ENCODE measurements around the gene EDN1.

EDN1 gene

DNA sequence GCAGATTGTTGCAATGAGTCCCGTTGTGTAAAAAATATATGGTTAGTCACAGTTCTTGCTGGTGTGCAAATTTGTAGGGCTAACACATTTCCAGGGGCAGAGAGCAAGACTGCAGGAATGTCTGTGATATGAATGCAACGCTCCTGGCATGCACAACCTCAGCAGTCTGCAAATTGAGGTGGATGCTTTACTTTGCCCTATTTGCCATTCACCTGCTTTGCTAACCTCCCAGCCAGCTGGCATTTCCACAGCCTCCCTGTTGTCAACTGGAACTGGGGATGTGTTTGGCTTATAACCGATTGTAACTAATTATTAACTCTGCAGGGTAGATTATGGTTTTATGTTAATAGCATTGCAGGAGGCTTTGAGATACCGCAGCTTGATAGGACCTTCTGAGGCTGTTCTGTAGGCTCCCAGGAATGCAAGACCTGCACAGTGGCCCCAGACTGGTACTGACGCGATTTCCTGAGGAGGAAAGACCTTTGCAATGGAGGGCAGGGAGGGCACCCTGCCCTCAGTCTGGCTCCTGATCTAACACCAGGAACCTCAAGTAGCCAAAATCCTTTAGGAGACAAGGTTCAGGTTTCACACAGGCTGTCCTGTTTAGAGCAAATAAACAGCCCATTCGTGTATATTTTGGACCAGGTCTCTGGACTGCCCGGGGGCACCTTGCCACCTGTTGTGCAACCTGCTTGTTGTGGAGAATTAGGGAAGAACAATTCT lies 53.4 kb downstream of the EDN1 start:
- TF ChIP-seq POLR2A (IDR thresholded peaks at IDR 0.05; ENCODE audit: extremely low read depth, insufficient read length), result no peak
- TF ChIP-seq, protein P1, sequence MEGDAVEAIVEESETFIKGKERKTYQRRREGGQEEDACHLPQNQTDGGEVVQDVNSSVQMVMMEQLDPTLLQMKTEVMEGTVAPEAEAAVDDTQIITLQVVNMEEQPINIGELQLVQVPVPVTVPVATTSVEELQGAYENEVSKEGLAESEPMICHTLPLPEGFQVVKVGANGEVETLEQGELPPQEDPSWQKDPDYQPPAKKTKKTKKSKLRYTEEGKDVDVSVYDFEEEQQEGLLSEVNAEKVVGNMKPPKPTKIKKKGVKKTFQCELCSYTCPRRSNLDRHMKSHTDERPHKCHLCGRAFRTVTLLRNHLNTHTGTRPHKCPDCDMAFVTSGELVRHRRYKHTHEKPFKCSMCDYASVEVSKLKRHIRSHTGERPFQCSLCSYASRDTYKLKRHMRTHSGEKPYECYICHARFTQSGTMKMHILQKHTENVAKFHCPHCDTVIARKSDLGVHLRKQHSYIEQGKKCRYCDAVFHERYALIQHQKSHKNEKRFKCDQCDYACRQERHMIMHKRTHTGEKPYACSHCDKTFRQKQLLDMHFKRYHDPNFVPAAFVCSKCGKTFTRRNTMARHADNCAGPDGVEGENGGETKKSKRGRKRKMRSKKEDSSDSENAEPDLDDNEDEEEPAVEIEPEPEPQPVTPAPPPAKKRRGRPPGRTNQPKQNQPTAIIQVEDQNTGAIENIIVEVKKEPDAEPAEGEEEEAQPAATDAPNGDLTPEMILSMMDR (IDR thresholded peaks at IDR 0.05; ENCODE audit: low read depth, low read length), result no peak
- TF ChIP-seq, protein P2, sequence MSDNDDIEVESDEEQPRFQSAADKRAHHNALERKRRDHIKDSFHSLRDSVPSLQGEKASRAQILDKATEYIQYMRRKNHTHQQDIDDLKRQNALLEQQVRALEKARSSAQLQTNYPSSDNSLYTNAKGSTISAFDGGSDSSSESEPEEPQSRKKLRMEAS (IDR thresholded peaks at IDR 0.05; ENCODE audit: low read depth, low read length), result no peak
- TF ChIP-seq MYC (IDR thresholded peaks at IDR 0.05; ENCODE audit: low read depth, low read length), result no peak
- H3K4me3 ChIP-seq (ENCODE audit: low read depth, low read length), result no peak overlapping the region
- no peak for DNase-seq (ENCODE audit: low read depth)

DNA sequence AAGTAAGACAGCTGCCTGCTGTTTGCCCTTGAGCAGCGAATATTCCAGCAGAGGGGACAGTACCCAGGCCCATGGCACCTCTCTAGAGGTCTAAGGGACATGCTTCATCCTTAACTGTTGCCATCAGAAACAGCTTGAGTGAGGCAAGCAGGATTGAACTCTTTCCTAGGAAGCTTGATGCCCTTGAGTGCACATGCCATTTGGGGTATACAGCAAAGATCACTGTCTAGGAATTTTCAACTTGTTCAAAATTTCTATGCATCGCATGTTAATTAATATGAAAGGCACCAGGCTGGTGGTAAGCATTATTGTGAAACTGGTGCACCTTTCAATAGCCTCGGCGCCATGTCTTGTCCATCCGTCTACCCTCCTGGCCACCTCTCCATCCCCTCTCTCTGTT lies 54.1 kb downstream of the EDN1 start:
- no peak overlapping the region for H3K4me3 ChIP-seq (ENCODE audit: low read depth, low read length)
- DNase-seq (ENCODE audit: low read depth), result no peak
- TF ChIP-seq, protein P1 (IDR thresholded peaks at IDR 0.05; ENCODE audit: low read depth, low read length), result no peak
- TF ChIP-seq MYC (IDR thresholded peaks at IDR 0.05; ENCODE audit: low read depth, low read length) (no peak), POLR2A (IDR thresholded peaks at IDR 0.05; ENCODE audit: extremely low read depth, insufficient read length) (no peak)
- TF ChIP-seq, protein P2 (IDR thresholded peaks at IDR 0.05; ENCODE audit: low read depth, low read length), result no peak

DNA sequence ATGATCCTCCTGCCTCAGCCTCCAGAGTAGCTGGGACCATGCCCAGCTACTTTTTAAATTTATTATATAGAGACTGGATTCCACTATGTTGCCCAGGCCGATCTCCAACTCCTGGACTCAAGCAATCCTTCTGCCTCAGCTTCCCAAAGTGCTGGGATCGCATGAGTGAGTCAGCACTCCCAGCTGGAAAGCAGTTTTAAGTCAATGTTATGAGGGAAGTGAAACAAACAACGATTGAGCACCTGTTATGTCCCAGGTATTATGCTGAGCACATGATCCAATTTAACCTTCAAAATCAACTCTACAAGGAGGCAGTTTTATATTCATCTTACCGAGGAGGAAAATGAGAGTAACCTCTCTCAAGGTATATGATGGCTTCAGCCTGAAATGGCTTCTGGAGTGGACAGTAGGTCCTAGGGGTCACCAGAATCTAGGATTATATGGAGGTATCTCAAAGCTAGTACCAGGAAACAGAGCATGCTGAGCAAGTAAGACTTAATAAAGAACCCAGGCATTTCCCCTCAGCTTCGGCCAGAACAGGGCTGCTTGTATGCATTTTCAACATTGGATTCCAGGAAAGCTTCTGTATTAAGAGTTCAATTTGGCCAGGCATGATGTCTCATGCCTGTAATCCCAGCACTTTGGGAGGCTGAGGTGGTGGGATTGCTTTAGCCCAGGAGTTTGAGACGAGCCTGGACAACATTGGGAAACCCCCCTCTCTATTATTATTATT lies 55.0 kb downstream of the EDN1 start:
- TF ChIP-seq POLR2A (IDR thresholded peaks at IDR 0.05; ENCODE audit: extremely low read depth, insufficient read length), result no peak
- DNase-seq (ENCODE audit: low read depth), result no peak
- no peak overlapping the region for H3K4me3 ChIP-seq (ENCODE audit: low read depth, low read length)

DNA sequence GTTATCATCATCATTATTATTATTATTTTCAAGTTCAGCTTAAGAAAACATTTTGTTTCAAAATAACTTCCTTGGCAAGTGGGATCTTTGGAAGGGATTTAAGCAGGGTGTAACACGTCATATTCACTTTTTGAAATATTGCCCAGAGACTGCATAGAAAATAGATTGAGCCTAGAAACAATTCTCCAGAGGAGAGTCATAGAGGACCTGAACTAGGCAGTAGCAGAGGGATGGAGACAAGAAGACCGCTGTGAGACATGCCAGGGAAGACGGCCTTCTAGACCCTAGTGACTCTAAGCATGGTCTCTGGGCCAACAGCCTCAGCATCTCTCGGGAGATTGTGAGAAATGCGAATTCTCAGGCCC lies 55.5 kb downstream of the EDN1 start:
- no peak for DNase-seq (ENCODE audit: low read depth)
- no peak overlapping the region for H3K4me3 ChIP-seq (ENCODE audit: low read depth, low read length)

More for the DNA sequence above, 55.5 kb downstream of the EDN1 start:
- TF ChIP-seq, protein P1 (IDR thresholded peaks at IDR 0.05; ENCODE audit: low read depth, low read length), result no peak
- no peak for TF ChIP-seq POLR2A (IDR thresholded peaks at IDR 0.05; ENCODE audit: extremely low read depth, insufficient read length)
- TF ChIP-seq, protein P2 (IDR thresholded peaks at IDR 0.05; ENCODE audit: low read depth, low read length), result no peak
- TF ChIP-seq MYC (IDR thresholded peaks at IDR 0.05; ENCODE audit: low read depth, low read length), result no peak

Data from NB4 (cell line).